Effector memory CD8-positive, alpha-beta T cell (primary cell): ENCODE results near the gene ALK.

Source experiments
- ATAC-seq: fragments of 150-1000 bp; cut with Tn5 transposase; replicated peaks from 2 replicates; pipeline ENCODE4 v1.10.0; 2021; ENCODE audit warnings: mild to moderate bottlenecking, moderate library complexity
- DNase-seq, 3 experiments: peaks; one replicate each; pipeline ENCODE4 v3.0.0; 2021
- H3K27ac Mint-ChIP-seq, 2 donors: one replicate each; pipeline ENCODE4 v1.8.0; 2022; ENCODE audit warnings: mild to moderate bottlenecking in 2 of 2, mixed read lengths in 2 of 2, moderate library complexity in 2 of 2
- H3K27me3 Mint-ChIP-seq, 2 donors: one replicate each; pipeline ENCODE4 v1.8.0; 2022; ENCODE audit warnings: mixed read lengths in 2 of 2
- H3K36me3 Mint-ChIP-seq: one replicate; pipeline ENCODE4 v1.8.0; 2022; ENCODE audit warnings: mild to moderate bottlenecking, moderate library complexity, mixed read lengths; ENCODE audit not compliant: insufficient read depth
- H3K4me1 Mint-ChIP-seq, 2 donors: one replicate each; pipeline ENCODE4 v1.8.0; 2022; ENCODE audit warnings: low read depth in 2 of 2, mixed read lengths in 2 of 2
- H3K4me3 Mint-ChIP-seq, 2 donors: one replicate each; pipeline ENCODE4 v1.8.0; 2022; ENCODE audit warnings: mild to moderate bottlenecking in 2 of 2, mixed read lengths in 2 of 2, moderate library complexity in 2 of 2
- H3K9me3 Mint-ChIP-seq, 2 donors: one replicate each; pipeline ENCODE4 v1.8.0; 2022; ENCODE audit warnings: mixed read lengths in 2 of 2

The ALK gene

DNA sequence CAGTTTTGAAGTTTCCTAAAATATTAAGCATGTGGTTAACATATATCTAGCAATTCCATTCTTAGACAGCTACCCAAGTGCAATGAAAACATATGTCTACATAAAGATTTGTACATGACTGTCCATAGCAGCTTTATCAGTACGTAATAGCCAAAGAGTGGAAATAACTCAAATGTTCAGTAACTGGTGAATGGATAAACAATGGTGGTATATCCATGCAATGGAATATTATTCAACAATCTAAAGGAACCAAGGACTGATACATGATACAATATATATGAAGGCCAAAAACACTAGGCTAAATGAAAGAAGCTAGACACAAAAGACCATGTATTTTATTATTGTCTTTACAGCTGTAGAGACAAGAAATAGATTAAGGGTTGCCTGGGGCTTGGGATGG lies 361.4 kb downstream of the ALK start:
- no peak overlapping the region for H3K27ac Mint-ChIP-seq
- no peak for ATAC-seq
- no peak for DNase-seq
- H3K9me3 Mint-ChIP-seq, result no peaks in the 10 kb centered on the region
- H3K4me3 Mint-ChIP-seq, result no peak overlapping the region
- H3K27me3 Mint-ChIP-seq, result peaks cover 43% of the 10 kb centered on the region in 2 donors
- no peaks in the 10 kb centered on the region for H3K36me3 Mint-ChIP-seq
- no peaks in the 10 kb centered on the region for H3K4me1 Mint-ChIP-seq

DNA sequence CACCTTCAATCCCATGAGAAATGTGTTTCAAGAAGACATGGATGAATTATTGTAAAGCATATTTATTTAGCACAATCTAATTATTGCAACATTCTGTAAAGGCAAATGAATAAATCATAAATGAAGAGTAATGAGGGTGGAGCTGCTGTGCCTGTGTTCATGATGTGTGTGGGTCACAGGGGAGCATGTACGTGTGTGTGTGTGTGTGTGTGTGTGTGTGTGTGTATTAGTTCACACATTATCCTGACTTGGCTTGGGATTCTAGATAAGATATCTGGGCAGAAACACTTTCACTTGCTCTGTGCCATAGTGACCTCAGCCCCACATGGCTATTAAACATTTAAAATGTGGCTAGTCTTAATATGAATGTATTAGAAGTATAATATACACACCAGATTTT lies 361.8 kb downstream of the ALK start:
- H3K27ac Mint-ChIP-seq, result no peak overlapping the region
- no peak overlapping the region for H3K4me3 Mint-ChIP-seq
- no peaks in the 10 kb centered on the region for H3K9me3 Mint-ChIP-seq
- H3K36me3 Mint-ChIP-seq, result no peaks in the 10 kb centered on the region
- DNase-seq (no peak), ATAC-seq (no peak)
- no peaks in the 10 kb centered on the region for H3K4me1 Mint-ChIP-seq
- peaks cover 43% of the 10 kb centered on the region in 2 donors for H3K27me3 Mint-ChIP-seq

DNA sequence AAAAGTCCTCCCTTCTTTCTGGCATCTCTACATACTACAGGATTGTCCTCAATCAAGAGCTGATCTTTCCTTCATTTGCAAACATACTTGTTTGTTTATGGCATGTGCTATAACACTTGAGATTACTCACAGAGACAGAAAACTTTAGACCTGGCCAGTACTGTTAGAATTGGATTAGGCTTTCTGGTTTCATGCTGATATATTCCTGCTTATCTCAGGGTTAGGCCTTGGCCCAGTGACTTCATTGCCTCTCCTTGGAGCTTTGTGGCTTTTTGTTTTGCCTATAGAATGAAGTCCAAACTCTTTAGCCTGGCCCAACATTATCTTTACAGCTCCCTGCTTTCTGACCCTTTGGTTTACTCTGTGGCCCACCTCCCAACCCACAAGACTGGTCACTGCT lies 363.3 kb downstream of the ALK start:
- H3K27me3 Mint-ChIP-seq, result peaks cover 39 to 45% of the 10 kb centered on the region in 2 donors
- H3K4me1 Mint-ChIP-seq, result no peaks in the 10 kb centered on the region
- no peaks in the 10 kb centered on the region for H3K9me3 Mint-ChIP-seq
- DNase-seq, result no peak
- H3K27ac Mint-ChIP-seq, result no peak overlapping the region
- H3K36me3 Mint-ChIP-seq, result no peaks in the 10 kb centered on the region
- H3K4me3 Mint-ChIP-seq, result no peak overlapping the region
- ATAC-seq, result no peak

DNA sequence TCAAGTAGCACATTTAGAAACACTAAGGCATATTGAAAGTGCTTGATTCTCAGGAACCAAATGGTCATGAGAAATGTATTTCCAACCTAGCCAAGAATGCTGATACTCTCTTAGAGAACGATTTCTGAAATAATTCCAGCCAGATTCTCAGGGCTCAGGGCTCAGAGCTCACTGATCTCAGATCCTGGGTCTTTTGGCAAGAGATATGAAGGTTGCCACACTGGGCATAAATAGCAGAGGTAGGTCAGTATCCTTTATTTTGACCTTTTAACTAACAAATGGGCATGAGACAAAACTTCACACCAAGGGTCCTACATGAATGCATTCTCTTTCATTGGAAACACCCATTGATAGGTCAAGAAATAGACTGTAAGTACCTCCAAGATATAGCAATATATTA lies 364.1 kb downstream of the ALK start:
- no peaks in the 10 kb centered on the region for H3K36me3 Mint-ChIP-seq
- ATAC-seq, result no peak
- H3K4me1 Mint-ChIP-seq, result no peaks in the 10 kb centered on the region
- no peak overlapping the region for H3K4me3 Mint-ChIP-seq
- H3K9me3 Mint-ChIP-seq, result no peaks in the 10 kb centered on the region
- no peak overlapping the region for H3K27ac Mint-ChIP-seq
- DNase-seq, result no peak
- H3K27me3 Mint-ChIP-seq, result peaks cover 34 to 48% of the 10 kb centered on the region in 2 donors

DNA sequence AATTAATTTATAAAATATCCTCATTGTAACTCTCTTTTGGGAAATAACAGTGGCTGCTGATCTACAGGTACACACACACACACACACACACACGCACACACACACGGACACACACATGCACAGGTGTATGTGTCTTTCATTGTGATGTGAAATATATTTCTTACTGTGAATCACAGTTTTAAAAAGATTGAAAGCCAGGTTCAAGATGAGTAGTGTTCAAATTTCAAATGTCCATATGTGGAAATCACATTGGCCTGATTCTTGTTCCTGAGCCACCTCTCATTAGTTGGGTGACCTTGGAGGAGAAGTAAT lies 372.4 kb downstream of the ALK start:
- no peaks in the 10 kb centered on the region for H3K9me3 Mint-ChIP-seq
- no peak overlapping the region for H3K4me3 Mint-ChIP-seq
- H3K27ac Mint-ChIP-seq, result no peak overlapping the region
- H3K36me3 Mint-ChIP-seq, result no peaks in the 10 kb centered on the region
- no peaks in the 10 kb centered on the region for H3K4me1 Mint-ChIP-seq
- H3K27me3 Mint-ChIP-seq, result peaks cover 47 to 52% of the 10 kb centered on the region in 2 donors
- DNase-seq (no peak), ATAC-seq (no peak)

DNA sequence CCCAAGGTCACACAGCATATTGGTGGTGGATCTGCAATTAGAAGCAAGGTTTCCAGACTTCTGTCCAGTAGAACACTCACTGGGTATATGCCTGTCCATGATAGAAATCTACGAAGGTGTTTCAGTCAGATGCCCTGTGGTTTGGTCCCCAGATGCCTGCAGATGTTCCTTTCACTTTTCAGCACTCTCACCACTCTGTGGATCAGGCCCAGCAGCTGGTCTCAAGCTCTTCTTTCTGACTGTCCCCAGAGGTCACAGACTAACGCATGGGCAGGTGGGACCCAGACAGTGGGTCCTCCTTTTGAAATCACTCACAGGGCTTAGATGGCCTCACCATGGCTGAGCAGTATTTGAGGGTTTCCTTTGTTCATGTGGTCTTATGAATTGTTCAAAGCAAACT lies 376.5 kb downstream of the ALK start:
- no peaks in the 10 kb centered on the region for H3K4me1 Mint-ChIP-seq
- no peak for ATAC-seq
- H3K27me3 Mint-ChIP-seq, result peaks cover 45 to 57% of the 10 kb centered on the region in 2 donors

DNA sequence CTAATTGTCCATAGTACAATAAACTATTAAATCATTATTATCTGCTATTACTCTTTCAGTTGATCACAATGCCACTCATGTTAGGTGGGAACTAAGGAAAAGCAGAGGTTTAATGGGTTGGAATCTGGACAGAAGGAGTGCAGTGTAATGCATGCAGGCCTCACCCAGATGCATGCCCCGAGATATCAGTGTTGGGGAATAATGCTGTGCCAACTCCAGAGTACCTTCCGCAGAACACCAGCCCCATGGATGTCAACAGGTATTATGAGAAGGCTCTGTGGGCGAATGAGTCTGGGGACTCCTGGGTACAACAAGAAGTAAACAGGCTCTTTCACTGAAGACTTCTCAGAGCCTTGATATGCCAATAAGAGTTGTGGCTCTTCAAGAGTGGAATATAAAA lies 377.4 kb downstream of the ALK start:
- Mint-ChIP-seq H3K36me3 (no peaks in the 10 kb centered on the region), H3K9me3 (no peaks in the 10 kb centered on the region), H3K4me3 (no peak overlapping the region), H3K4me1 (no peaks in the 10 kb centered on the region), H3K27ac (no peak overlapping the region), H3K27me3 (peaks cover 50 to 59% of the 10 kb centered on the region in 2 donors)
- ATAC-seq (no peak), DNase-seq (no peak)

More for the DNA sequence above, 376.5 kb downstream of the ALK start:
- no peak for DNase-seq
- Mint-ChIP-seq H3K36me3 (no peaks in the 10 kb centered on the region), H3K9me3 (no peaks in the 10 kb centered on the region), H3K4me3 (no peak overlapping the region), H3K27ac (no peak overlapping the region)

DNA sequence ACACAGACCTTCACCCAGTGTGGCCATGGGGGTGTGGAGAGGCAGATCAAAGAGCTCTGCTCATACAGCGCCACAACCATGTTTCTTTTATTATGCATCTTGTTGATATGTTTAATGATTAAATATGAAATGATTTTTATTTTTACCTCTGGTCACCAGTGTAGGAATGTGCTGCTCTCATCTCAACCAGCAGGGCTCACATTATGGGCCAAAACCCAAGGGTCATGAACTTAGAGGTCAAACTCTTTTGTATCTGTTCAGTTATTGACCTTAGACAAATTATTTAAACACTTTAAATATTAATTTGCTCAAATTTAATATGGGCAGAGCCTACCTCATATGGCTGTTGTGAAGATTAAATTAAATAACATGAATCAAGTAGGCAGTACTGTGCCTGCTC lies 386.2 kb downstream of the ALK start:
- H3K4me3 Mint-ChIP-seq, result no peak overlapping the region
- no peak for DNase-seq
- H3K27ac Mint-ChIP-seq, result no peak overlapping the region

DNA sequence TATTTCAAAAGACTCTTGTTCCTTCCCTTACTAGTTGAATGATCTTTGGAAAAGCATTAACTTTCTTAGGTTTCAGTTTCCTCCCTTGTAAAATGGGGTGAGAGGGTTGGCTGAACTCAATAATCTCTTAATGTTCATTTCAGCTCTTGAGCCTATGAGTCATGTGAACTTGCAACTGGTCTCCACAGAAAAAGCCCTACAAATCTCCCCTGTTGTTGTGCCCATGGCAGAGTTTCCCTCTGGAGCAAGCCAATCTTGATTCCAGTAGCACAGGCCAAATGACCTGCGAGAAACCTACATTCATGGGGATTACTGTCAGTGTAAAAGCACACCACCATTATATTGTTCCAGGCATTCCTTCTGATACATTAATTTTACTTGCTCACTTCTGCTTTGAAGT lies 388.9 kb downstream of the ALK start:
- ATAC-seq, result no peak
- DNase-seq, result no peak
- peaks cover 46 to 64% of the 10 kb centered on the region in 2 donors for H3K27me3 Mint-ChIP-seq
- no peak overlapping the region for H3K27ac Mint-ChIP-seq
- H3K36me3 Mint-ChIP-seq, result no peaks in the 10 kb centered on the region
- H3K9me3 Mint-ChIP-seq, result no peaks in the 10 kb centered on the region
- no peak overlapping the region for H3K4me3 Mint-ChIP-seq
- no peaks in the 10 kb centered on the region for H3K4me1 Mint-ChIP-seq

More for the DNA sequence above, 386.2 kb downstream of the ALK start:
- H3K27me3 Mint-ChIP-seq, result peaks cover 53 to 65% of the 10 kb centered on the region in 2 donors
- H3K36me3 Mint-ChIP-seq, result no peaks in the 10 kb centered on the region
- ATAC-seq, result no peak
- H3K4me1 Mint-ChIP-seq, result no peaks in the 10 kb centered on the region
- H3K9me3 Mint-ChIP-seq, result no peaks in the 10 kb centered on the region

DNA sequence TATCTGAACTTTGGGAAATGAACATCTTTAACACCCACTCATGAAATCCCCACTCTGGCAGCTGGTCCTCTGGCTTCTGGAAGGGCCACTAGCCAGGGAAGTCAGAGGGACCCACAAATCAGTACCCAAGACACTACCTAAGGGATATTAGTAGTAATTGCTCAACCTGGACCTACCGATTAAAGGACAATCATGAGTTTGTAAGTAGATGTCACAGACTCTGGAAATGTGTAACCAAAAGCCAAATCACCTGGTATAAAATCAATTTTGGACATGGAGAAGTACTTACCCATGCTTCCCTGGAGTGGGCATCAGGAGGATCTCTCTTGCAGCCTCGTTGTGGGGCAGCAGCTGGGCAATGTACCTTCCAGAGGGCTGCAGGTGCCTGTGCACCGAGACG lies 389.8 kb downstream of the ALK start:
- no peak for ATAC-seq

DNA sequence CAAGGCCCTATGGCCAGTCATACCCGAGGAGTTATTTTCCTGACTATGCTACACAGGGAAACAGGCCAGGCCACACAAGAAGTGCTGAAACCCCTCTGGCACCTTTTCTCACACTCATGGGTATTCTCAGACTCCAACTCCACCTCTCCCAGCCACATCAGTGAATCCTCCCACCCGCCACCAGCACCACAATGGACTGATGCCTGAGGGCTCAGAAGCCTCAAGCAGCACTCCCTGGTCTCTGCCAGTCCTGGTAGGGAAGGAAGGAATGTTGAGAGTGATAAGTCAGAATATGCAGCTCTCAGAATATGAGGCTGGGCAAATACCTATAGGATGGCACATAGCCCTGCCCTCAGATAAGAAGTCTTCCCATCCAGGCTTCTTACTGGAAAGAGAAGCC lies 391.1 kb downstream of the ALK start:
- Mint-ChIP-seq H3K4me3 (no peak overlapping the region), H3K9me3 (no peaks in the 10 kb centered on the region), H3K27ac (no peak overlapping the region), H3K36me3 (no peaks in the 10 kb centered on the region), H3K27me3 (peaks cover 39 to 60% of the 10 kb centered on the region in 2 donors), H3K4me1 (no peaks in the 10 kb centered on the region)
- DNase-seq (no peak), ATAC-seq (no peak)

More for the DNA sequence above, 389.8 kb downstream of the ALK start:
- DNase-seq, result no peak
- Mint-ChIP-seq H3K4me3 (no peak overlapping the region), H3K4me1 (no peaks in the 10 kb centered on the region), H3K27me3 (peaks cover 43 to 60% of the 10 kb centered on the region in 2 donors), H3K27ac (no peak overlapping the region), H3K9me3 (no peaks in the 10 kb centered on the region), H3K36me3 (no peaks in the 10 kb centered on the region)

DNA sequence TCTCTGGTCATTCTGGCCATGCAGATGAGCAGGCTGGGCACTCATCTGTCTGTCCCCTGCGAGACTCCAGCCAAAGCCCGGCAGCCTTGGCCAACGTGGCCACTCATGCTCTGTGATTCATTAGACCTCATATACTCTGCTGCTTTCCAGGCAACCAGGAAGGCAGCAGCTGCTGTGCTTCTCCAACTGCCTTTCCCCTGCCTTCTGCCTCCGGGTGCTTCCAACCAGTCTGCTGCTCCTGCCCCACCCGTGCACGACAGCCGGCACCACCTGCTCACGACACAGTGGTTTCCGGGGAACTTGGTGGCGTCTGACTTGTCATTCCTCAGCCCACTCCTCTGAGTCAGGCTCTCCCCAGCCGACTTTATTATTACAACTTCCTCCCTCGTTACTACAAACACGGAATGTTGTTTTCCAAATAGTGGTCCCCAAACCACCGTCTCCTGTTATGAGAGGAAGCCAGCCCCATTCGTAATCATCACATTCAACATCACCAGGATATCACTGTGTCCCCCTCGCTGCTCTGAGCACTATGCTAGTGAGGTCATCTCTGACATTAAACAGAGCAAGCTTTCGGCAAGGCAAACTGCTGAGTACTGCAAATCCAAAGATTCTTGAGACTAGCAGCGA lies 392.4 kb downstream of the ALK start:
- DNase-seq (no peak), ATAC-seq (no peak)
- Mint-ChIP-seq H3K27me3 (peaks cover 45 to 69% of the 10 kb centered on the region in 2 donors), H3K27ac (no peak overlapping the region), H3K4me3 (no peak overlapping the region), H3K4me1 (no peaks in the 10 kb centered on the region), H3K9me3 (no peaks in the 10 kb centered on the region), H3K36me3 (no peaks in the 10 kb centered on the region)

DNA sequence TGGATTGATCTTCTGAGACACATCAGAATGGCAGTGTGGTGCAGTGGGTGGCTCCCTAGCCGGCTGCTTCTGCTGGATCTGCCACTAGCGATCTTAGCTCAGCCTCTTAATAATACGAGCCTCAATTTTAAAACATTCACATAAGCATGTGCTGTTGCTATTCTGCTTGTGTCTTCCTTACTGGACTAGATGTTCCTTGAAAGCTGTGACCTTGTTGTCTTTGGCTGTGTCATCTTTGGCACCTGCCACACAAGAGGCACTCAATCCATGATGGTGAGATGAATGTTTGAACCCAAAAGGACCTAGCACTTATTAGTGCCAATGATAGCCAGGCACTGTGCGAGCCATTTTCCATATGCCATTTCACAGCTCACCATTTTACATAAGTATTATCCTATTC lies 393.0 kb downstream of the ALK start:
- Mint-ChIP-seq H3K36me3 (no peaks in the 10 kb centered on the region), H3K4me1 (no peaks in the 10 kb centered on the region), H3K27me3 (peaks cover 40 to 62% of the 10 kb centered on the region in 2 donors), H3K9me3 (no peaks in the 10 kb centered on the region), H3K27ac (no peak overlapping the region), H3K4me3 (no peak overlapping the region)
- ATAC-seq (no peak), DNase-seq (no peak)

DNA sequence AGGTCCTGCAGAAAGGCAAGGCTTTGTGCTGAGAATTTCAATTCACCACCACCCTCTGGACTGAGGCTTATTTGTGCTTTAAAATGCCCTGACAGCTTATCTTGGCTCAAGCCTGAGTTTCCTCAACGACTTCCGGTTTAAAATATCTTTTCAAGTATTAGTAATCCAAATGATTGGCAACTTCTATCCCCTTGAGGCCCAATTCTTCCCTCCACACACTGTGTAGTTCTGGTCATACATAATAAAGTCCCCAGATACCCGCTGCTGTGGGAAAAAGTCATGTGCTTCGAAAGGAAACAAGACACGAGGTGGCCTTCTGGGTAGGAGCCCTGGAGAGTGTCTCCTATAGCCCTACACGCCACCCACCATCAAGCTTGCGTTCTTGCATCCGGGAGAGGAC lies 393.4 kb downstream of the ALK start:
- no peaks in the 10 kb centered on the region for H3K36me3 Mint-ChIP-seq
- no peaks in the 10 kb centered on the region for H3K9me3 Mint-ChIP-seq
- no peak for DNase-seq
- H3K27me3 Mint-ChIP-seq, result peaks cover 37 to 61% of the 10 kb centered on the region in 2 donors
- ATAC-seq, result no peak
- H3K27ac Mint-ChIP-seq, result no peak overlapping the region
- no peak overlapping the region for H3K4me3 Mint-ChIP-seq
- H3K4me1 Mint-ChIP-seq, result peaks cover 0 to 2% of the 10 kb centered on the region in 2 donors
